Stomach (tissue), 4 donors: Measurements from ENCODE around the gene NUCB2.

Source experiments
- CTCF ChIP-seq, 7 experiments: fragments of 450-650 bp in 4 of 7; fragments of 200-600 bp in 3 of 7; sonication (generic) in 3 of 7; IDR thresholded peaks; one replicate each; pipeline ENCODE4 v1.5.1; 2016 to 2019; ENCODE audit warnings: antibody characterized with exemption in 7 of 7, control low read depth in 2 of 7, mild to moderate bottlenecking in 1 of 7
- POLR2A ChIP-seq, 4 donors: fragments of 450-650 bp; IDR thresholded peaks; one replicate each; pipeline ENCODE4 v1.6.1; 2016; ENCODE audit warnings: antibody characterized with exemption in 4 of 4, control low read depth in 2 of 4, mild to moderate bottlenecking in 1 of 4, moderate library complexity in 1 of 4
- POLR2AphosphoS5 ChIP-seq, 3 donors: sonication (generic); formaldehyde crosslinking; IDR thresholded peaks; one replicate each; pipeline ENCODE4 v1.6.1; 2016; ENCODE audit warnings: antibody characterized with exemption in 3 of 3

DNA sequence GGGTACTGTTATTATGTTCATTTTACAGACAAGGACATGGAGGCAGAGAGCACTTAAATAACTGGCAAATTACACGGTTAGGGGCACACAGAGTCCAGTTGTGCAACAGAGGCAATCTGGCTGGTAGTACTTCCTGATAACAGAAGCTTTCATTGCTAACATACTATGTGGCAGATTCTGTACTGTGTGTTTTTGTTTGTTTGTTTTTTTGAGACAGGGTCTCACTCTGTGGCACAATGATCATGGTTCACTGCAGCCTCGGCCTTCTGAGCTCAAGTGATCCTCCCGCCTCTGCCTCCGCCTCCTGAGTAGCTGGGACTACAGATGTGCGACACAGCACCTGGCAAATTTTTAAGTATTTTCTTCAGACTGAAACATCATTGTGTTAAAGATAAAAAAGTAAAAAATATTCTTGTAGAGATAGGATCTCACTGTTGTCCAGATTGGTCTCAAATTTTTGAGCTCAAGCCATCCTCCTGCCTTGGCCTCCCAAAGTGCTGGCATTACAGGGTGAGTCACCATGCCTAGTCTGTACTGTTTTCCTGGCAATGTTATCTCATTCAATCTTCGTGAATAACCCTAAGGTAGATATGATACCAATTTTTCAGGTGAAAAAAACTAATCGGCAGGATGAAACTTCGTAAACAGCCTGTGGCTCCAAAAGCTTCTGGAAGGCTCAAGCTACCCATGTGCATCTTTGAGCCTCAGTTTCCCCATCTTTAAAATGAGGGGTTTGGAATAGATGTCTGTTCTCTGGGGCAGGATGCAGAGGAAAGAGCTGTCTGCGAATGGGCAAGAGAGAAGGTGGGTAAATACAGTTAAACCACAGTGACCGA lies 921 bp upstream of the NUCB2 start:
- TF ChIP-seq CTCF (IDR thresholded peaks at IDR 0.05) (no peak), POLR2A (IDR thresholded peaks at IDR 0.05) (no peak), POLR2AphosphoS5 (IDR thresholded peaks at IDR 0.05) (no peak)
